Neural progenitor cell (in vitro differentiated cells): Measurements from ENCODE around the gene MPC1.

ENCODE experiments used
- CTCF ChIP-seq: fragments of 200-600 bp; sonication (generic); IDR thresholded peaks from 2 replicates; pipeline ENCODE4 v1.5.1; 2017; ENCODE audit warnings: antibody characterized with exemption, mild to moderate bottlenecking
- EZH2 ChIP-seq: fragments of 200-600 bp; sonication (generic); IDR thresholded peaks from 2 replicates; pipeline ENCODE4 v1.6.1; 2017; ENCODE audit warnings: antibody characterized with exemption, mild to moderate bottlenecking, moderate library complexity
- EZH2phosphoT487 ChIP-seq: fragments of 200-600 bp; sonication (generic); IDR thresholded peaks from 2 replicates; pipeline ENCODE4 v1.6.1; 2017; ENCODE audit warnings: antibody characterized with exemption

GRCh38 chr6:166354143-166354542, 28.6 kb downstream of the MPC1 start:
- TF ChIP-seq EZH2 (no peak), CTCF (no peak), EZH2phosphoT487 (no peak)
